HG03469 (cell line): ENCODE data around the gene FZD1.

Source experiments
- ATAC-seq: cut with Tn5 transposase; IDR thresholded peaks from one replicate; pipeline ENCODE4 v1.9.1; 2021; ENCODE audit warnings: mild to moderate bottlenecking, moderate library complexity, moderate number of reproducible peaks; ENCODE audit not compliant: unreplicated experiment

Gene FZD1

GRCh38 chr7:91264046-91264923 lies at the start of gene FZD1:
FZD1 (plus strand) TSS chr7:91264433; CDS start chr7:91264881, 448 bp downstream.
- peak; percentile 89 for ATAC-seq

- no peak for ATAC-seq
These were observed 37.8 kb upstream of the FZD1 start for GRCh38 chr7:91226411-91226810.

GRCh38 chr7:91228327-91228726 lies 35.9 kb upstream of the FZD1 start:
- ATAC-seq, result no peak

- ATAC-seq, result no peak
These were observed 35.2 kb upstream of the FZD1 start for GRCh38 chr7:91228927-91229558.

GRCh38 chr7:91230100-91230499 lies 34.1 kb upstream of the FZD1 start:
- no peak for ATAC-seq

- no peak for ATAC-seq
These were observed 33.7 kb upstream of the FZD1 start for GRCh38 chr7:91230503-91230902.

- ATAC-seq, result no peak
These were observed 31.0 kb upstream of the FZD1 start for GRCh38 chr7:91233212-91233611.

- ATAC-seq, result no peak
These were observed 28.9 kb upstream of the FZD1 start for GRCh38 chr7:91235211-91235832.

- no peak for ATAC-seq
These were observed 25.0 kb upstream of the FZD1 start for GRCh38 chr7:91239171-91239604.

- no peak for ATAC-seq
These were observed 24.5 kb upstream of the FZD1 start for GRCh38 chr7:91239772-91240171.

- no peak for ATAC-seq
These were observed 23.8 kb upstream of the FZD1 start for GRCh38 chr7:91240376-91240941.

GRCh38 chr7:91242097-91242844 lies 22.0 kb upstream of the FZD1 start:
- no peak for ATAC-seq

GRCh38 chr7:91243591-91244301 lies 20.5 kb upstream of the FZD1 start:
- ATAC-seq, result no peak

- ATAC-seq, result no peak
These were observed 16.7 kb upstream of the FZD1 start for GRCh38 chr7:91247500-91247899.

GRCh38 chr7:91248996-91249395 lies 15.2 kb upstream of the FZD1 start:
- ATAC-seq, result no peak

- ATAC-seq, result no peak
These were observed 14.6 kb upstream of the FZD1 start for GRCh38 chr7:91249506-91250233.

GRCh38 chr7:91250706-91251105 lies 13.5 kb upstream of the FZD1 start:
- no peak for ATAC-seq

GRCh38 chr7:91251877-91252276 lies 12.4 kb upstream of the FZD1 start:
- ATAC-seq, result no peak

GRCh38 chr7:91263384-91264045 lies 718 bp upstream of the FZD1 start:
- no peak for ATAC-seq
